NOMO-1 (cell line): ENCODE measurements around the gene TRAPPC6A.

Experiments
- DNase-seq, 2 experiments: peaks; one replicate each; lab custom pipeline; 2025; ENCODE audit not compliant: unreplicated experiment in 2 of 2; lab: John Stamatoyannopoulos, UW

The TRAPPC6A gene

DNA sequence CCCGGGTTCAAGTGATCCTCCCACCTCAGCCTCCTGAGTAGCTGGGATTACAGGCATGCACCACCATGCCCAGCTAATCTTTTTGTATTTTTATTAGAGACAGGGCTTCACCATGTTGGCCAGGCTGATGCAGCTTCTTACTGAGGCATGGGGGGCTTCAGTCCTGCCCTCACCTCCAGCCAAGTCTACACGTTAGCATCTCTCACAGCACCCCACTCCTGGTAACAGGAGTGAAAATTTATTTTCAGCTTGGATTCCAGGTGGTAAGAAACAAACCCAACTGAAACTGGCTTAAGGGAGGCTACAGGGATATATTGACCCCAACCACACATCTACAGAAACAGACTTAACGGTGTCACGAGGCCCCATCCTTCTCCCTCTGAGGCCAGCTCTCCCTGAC lies 27.9 kb downstream of the TRAPPC6A start:
- DNase-seq, result no peak

DNA sequence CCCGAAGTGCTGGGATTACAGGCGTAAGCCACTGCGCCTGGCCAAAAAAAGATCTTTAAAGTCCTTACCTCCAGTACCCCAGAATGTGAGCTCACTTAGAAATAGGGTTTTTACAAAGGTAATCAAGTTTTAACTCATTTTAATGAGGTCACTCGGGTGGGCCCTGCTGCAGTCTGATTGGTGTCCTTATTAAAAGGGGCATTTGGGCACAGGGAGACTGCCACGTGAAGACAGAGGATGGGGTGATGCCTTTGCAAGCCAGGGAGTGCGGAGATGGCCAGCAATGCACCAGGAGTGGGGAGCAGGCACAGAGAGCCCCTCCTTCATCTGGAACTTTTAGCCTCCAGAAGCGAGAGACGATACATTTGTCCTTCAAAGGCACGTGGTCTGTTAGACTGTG lies 28.9 kb downstream of the TRAPPC6A start:
- DNase-seq, result no peak

DNA sequence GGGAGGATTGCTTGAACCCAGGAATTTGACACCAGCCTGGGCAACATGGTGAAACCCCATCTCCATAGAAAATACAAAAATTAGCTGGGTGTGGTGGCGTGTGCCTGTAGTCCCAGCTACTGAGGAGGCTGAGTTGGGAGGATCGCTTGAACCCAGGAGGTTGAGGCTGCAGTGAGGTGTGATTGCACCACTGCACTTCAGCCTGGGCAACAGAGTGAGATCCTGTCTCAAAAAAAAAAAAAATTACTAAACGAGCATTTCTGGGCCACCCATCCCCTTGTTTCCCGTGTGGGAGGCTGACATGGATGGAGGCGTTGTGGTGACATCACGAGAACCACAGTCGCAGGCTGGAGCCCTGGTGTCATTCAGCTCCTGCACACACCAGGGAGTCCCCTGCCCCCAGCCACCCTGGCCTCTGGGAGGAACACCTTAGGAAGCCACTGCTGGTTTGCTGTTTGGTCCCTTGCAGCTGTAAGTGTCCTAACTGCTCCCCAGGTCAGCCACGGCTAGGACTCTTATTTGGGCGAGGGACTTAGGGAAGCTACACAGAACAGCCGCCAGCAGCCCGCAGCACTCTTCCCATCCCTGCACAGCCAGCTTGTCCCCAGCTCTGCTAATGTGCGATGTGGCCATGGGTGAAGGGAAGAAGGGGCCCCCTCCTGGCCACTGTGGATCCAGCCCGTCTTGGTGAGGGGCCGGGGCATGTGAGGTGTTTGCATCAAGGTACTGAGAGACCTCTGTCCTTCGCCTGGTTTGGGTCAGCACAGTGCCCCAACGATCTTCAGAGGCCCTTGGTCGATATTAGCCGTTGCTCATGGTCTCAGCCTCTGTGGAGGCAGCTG lies 30.0 kb downstream of the TRAPPC6A start:
- DNase-seq, result no peak

DNA sequence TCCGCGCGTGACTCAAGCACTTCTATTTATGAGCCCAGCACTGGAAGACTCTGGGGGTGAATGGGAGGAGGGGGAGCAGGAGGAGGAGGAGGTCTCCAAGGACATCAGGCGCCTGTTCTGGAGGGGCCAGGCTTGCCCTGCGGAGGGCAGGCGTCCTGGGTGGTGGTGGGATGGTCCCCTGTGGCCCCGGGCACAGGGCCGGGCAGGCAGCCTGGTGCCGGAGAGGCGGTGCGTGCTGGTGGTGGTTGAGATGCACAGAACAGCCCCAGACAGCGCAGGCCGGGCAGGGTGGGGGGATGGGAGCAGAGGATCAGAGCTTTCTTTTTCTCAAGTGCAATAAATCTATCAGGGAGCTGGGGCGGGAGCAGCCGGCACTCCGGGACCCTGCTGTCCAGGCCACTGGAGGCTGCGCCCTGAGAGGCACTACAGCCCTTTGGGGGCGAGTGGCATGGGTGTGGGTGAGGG lies 31.3 kb downstream of the TRAPPC6A start:
- no peak for DNase-seq

DNA sequence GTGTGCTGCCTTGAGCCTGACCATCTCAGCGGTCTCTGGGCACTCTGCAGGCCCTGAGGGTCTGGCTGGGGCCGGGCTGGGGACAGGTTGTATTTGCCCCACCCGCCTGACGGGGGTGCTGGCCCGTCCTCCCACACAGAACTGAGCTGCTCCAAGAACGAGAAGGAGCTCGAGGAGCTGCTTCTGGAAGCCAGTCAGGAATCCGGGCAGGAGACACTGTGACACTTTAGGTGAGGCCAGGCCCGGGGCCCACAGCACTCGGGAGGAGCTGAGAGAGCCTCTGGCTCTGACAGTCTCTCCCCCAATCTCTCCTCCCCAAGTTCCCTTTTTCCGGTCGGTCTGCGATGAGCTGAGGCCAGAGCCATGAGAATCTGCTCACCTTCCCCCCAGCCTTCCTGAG lies 31.8 kb downstream of the TRAPPC6A start:
- no peak for DNase-seq

DNA sequence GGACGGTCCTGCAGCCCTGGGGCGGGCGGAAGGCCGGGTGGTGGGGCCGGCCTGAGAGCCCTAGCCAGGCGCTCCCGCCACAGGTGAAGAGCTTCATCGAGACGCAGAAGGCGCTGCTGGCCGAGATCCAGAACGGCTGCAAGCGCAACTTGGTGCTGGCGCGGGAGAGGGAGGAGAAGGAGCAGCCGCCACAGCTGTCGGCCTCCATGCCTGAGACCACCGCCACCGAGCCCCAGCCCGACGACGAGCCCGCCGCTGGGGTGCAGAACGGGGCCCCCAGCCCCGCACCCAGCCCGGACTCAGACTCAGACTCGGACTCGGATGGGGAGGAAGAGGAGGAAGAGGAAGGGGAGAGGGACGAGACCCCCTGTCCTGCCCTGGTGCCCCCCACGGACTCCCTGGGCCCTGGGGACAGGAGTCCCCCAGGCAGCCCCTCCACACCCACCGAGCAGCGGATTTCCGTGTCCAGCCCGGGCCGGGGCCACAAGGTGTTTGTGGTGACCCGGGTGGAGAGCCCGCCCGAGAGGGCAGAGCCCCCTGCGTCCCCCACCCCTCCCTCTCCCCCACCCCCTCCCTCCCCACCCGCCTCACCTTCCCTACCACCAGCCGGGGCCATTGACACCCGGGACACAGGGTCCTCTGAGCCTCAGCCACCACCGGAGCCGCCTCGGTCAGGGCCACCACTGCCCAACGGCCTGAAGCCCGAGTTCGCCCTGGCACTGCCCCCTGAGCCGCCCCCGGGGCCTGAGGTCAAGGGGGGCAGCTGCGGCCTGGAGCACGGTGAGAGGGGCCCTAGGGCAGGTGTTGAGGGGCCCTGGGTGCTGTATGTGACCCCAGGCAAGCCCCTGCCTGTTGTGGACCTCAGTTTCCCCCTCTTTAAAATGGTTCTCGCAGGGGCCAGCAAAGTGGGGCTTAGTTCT lies 32.5 kb downstream of the TRAPPC6A start:
- no peak for DNase-seq

GRCh38 chr19:45144431-45145269 lies 33.4 kb downstream of the TRAPPC6A start:
- DNase-seq, result no peak

DNA sequence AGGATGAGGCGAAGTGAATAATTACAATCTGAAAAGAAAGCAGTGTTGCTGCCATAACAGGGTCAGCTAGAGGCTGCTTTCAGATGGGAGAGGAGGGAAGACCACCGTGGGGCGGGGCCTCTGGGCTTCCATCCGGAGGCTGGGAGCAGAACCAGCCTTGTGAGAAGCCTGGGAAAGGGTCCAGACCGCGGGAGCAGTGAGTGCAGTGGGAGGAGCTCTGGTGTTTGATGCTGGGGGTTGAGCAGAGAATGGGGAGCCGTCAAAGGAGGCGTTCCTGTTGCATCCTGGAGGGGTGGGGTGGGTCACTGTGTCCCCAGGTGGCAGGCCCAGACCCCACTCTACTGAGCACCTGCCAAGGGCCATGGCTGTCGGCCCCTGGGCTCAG lies 35.3 kb downstream of the TRAPPC6A start:
- no peak for DNase-seq

DNA sequence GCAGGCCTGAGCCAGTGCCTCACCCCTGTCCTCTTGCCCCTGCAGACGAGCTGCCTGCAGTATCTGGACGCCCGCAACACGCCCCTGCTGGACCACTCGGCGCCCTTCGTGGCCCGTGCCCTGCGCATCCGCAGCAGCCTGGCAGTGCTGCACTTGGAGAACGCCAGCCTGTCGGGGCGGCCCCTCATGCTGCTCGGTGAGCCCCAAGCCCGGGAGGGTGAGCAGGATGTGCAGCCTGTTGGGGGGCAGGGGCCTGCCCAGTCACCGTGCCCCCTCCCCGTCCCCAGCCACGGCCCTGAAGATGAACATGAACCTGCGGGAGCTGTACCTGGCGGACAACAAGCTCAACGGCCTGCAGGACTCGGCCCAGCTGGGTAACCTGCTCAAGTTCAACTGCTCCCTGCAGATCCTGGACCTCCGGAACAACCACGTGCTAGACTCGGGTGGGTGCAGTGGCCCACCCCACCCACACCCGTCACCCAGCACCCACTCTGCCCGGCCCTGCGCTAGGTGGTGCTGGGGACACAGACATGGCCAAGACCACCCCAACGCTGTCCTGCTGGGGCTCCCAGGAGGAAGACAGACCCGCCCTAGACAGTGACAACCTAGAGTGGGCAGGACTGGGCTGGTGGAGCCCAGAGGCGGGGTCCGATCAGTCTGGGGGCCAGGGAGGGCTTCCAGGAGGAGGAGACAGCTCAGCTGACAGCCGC lies 35.9 kb downstream of the TRAPPC6A start:
- no peak for DNase-seq

- no peak for DNase-seq
Measured at GRCh38 chr19:45141203-45141900, 36.7 kb downstream of the TRAPPC6A start.

- no peak for DNase-seq
Measured at GRCh38 chr19:45140533-45140932, 37.5 kb downstream of the TRAPPC6A start.

DNA sequence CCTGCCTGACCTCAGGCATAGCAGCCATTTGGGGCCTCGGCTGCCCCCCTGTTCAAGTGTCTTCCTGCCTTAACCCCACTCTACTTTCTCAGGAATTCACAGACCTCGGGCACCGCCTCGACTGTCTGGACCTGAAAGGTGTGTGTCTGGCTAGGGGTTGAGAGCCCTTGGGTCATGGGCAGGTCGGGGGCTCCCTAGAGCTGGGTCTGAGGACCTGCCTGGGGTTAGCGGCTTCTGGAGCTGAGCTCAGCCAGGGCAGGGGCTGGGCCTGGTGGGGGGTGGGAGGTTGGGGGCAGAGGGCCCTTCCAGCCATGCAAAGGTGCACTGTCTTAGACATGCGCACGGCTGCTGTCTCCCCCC lies 37.9 kb downstream of the TRAPPC6A start:
- no peak for DNase-seq

- DNase-seq, result no peak
Measured at GRCh38 chr19:45139286-45140143, 38.5 kb downstream of the TRAPPC6A start.

DNA sequence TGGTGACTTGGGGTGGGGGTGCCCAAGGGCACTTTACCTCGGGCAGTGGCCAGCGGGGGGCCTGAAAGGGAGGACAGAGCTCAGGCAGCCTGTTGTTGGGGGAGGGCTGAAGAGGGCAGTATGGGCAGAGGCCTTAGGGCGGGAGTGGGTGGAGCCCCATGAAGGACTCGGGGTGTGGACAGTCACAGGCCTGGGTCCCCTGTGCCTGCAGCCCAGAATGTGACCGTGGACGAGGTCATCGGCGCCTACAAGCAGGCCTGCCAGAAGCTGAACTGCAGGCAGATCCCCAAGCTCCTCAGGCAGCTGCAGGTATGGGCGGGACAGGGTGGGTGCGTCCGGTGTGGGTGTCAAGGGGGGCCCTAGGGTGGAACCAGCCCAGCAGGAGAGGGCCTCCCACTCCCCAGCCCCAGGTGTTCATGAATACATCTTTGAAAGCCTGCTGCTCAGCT lies 39.7 kb downstream of the TRAPPC6A start:
- no peak for DNase-seq

GRCh38 chr19:45137179-45137761 lies 40.8 kb downstream of the TRAPPC6A start:
- DNase-seq, result no peak

DNA sequence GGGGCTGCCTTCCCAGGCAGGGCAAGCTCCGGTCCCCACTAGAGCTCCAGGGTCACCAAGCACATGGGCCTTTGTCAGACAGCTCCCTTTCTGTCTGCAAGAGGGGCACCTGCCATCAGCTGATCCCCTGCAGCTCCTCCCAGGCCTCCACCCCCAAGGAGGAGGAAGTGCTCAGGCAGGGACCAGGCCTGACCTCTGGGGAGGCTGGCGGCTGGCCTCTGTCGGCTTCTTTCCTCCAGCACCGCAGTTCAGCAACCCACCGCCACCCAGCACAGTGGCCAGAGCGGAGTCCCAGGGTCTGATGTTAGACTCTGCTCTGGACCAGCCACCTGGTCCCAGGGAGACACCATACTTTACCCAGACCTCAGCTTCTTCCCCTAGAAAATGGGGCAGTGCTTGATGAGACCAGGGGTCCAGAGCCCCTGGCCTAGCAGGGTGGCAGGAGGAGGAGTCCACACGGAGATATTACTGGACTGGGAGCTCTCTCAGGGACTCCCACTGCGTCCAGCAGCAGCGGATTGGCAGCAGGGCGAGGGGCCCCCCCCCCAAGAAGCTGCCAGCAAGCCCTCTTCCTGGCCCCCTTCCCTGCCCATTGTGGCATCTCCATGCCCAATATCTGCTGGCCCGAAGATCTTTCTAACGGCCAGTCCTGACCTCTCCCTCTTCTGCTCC lies 41.4 kb downstream of the TRAPPC6A start:
- DNase-seq, result no peak

DNA sequence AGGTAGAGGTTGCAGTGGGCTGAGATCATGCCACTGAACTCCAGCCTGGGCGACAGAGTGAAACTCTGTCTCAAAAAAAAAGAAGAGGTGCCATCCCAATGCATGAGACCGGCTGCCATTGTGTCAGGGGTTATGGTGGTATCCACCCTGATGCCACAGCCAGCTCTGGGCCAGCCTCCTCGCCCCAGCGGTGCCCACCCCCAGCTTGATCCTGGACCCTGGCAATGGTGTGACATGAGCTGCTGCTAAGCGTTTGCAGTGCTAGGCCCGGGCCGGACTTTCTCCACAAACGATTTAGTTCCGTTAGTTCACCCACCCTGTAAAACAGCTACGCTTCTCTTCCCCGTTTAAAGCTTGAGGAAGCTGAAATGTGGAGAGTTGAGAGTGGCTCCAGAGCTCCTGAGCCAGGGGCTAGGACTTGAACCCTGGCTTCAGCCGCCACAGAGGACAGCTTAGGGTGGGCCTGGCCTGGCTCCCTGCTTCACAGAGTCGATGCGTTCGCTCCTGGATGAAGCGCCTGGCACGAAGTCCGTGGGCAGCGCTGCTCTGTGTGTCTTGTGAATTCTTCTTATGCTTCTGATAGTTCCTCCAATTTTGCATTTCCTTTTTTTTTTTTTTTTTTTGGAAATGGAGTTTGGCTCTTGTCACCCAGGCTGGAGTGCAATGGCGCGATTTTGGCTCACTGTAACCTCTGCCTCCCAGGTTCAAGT lies 42.7 kb downstream of the TRAPPC6A start:
- no peak for DNase-seq
